ENCODE measurements around the gene UBE2E2.
A peak's percentile ranks its signal among the peaks of the same experiment; 100 is the strongest.

UBE2E2 gene

GRCh38 chr3:23242106-23242505 is 39.0 kb downstream of the UBE2E2 start:
- DNase-seq, result no peak

GRCh38 chr3:23244324-23245041 is 41.4 kb downstream of the UBE2E2 start:
- DNase-seq, result no peak

- DNase-seq, result no peak
These were observed 43.5 kb downstream of the UBE2E2 start for GRCh38 chr3:23246651-23247050.

GRCh38 chr3:23248594-23249131 is 45.5 kb downstream of the UBE2E2 start:
- no peak for DNase-seq

GRCh38 chr3:23249961-23250360 is 46.8 kb downstream of the UBE2E2 start:
- no peak for DNase-seq

GRCh38 chr3:23252122-23252521 is 49.0 kb downstream of the UBE2E2 start:
- DNase-seq, result no peak

- no peak for DNase-seq
These were observed 50.1 kb downstream of the UBE2E2 start for GRCh38 chr3:23253214-23253613.

- peak in 1 of 2 experiments; percentile 17 for DNase-seq
These were observed 51.2 kb downstream of the UBE2E2 start for GRCh38 chr3:23254282-23254681.

GRCh38 chr3:23254835-23255234 is 51.7 kb downstream of the UBE2E2 start:
- DNase-seq, result peak; percentile 28 to 87

GRCh38 chr3:23256741-23257435 is 53.8 kb downstream of the UBE2E2 start:
- DNase-seq, result no peak

GRCh38 chr3:23258110-23258509 is 55.0 kb downstream of the UBE2E2 start:
- no peak for DNase-seq

GRCh38 chr3:23259515-23259914 is 56.4 kb downstream of the UBE2E2 start:
- no peak for DNase-seq

GRCh38 chr3:23262766-23263165 is 59.6 kb downstream of the UBE2E2 start:
- no peak for DNase-seq

- no peak for DNase-seq
These were observed 60.7 kb downstream of the UBE2E2 start for GRCh38 chr3:23263796-23264195.

- DNase-seq, result no peak
These were observed 61.3 kb downstream of the UBE2E2 start for GRCh38 chr3:23264413-23264812.

GRCh38 chr3:23270423-23270822 is 67.3 kb downstream of the UBE2E2 start:
- DNase-seq, result no peak

GRCh38 chr3:23271876-23272741 is 69.0 kb downstream of the UBE2E2 start:
- no peak for DNase-seq

- no peak for DNase-seq
These were observed 69.7 kb downstream of the UBE2E2 start for GRCh38 chr3:23272820-23273219.

GRCh38 chr3:23275061-23275460 is 71.9 kb downstream of the UBE2E2 start:
- no peak for DNase-seq

- DNase-seq, result no peak
These were observed 72.7 kb downstream of the UBE2E2 start for GRCh38 chr3:23275814-23276213.

- peak in 1 of 2 experiments; percentile 7 for DNase-seq
These were observed 74.0 kb downstream of the UBE2E2 start for GRCh38 chr3:23276913-23277658.

- DNase-seq, result no peak
These were observed 74.6 kb downstream of the UBE2E2 start for GRCh38 chr3:23277688-23278087.

- DNase-seq, result no peak
These were observed 80.5 kb downstream of the UBE2E2 start for GRCh38 chr3:23283625-23284024.
